GM12891 (cell line): Measurements from ENCODE around the gene WFDC9.

ENCODE experiments used
- PAX5 ChIP-seq: IDR thresholded peaks from 2 replicates; pipeline ENCODE4 v1.6.1; 2011; ENCODE audit warnings: low read length, moderate library complexity, mild to moderate bottlenecking; ENCODE audit not compliant: insufficient read depth, severe bottlenecking
- POLR2A ChIP-seq: IDR thresholded peaks from 2 replicates; pipeline ENCODE4 v1.6.1; 2011; ENCODE audit warnings: low read depth, low read length, control low read depth
- POLR2AphosphoS5 ChIP-seq: IDR thresholded peaks from 2 replicates; pipeline ENCODE4 v1.6.1; 2011; ENCODE audit warnings: low read depth, low read length, control low read depth
- TAF1 ChIP-seq: IDR thresholded peaks from 2 replicates; pipeline ENCODE4 v1.6.1; 2011; ENCODE audit warnings: low read depth, low read length, control low read depth

DNA sequence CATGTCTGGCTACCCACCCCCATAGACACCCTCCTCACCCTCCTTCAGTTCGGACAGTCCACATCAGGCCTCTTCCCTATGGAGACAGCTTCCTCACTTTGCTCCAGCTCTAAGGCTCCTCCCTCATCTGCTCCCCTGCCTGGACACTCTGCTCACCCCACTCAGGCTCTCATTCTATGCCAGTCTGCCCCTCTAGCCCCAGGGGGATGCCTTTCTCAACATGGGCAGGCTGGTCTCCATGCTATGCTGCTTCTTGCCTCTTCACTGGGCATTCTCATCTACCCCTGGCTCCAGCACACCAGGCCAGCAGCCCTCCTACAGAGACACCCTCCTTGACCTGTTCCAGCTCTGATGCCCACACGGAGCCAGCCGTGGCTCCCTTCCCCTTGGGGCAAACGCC, 51.9 kb downstream of the WFDC9 start, which contains the start of gene WFDC8:
- no peak for TF ChIP-seq TAF1
- TF ChIP-seq PAX5: no peak
- no peak for TF ChIP-seq POLR2AphosphoS5
- no peak for TF ChIP-seq POLR2A
